HTR-8/SVneo (cell line): ENCODE results near the gene AADACL4.
"Not testable (repeated sequence)": the region's sequence is repeated elsewhere in the genome, so short reads cannot be mapped to it uniquely, and the experiment has no call there.

Source experiments
- DNase-seq: peaks from one replicate; pipeline ENCODE4 v3.0.0; 2011; ENCODE audit warnings: low spot score, mixed read lengths; ENCODE audit not compliant: insufficient read length
- FAIRE-seq: peaks from 2 replicates; lab custom pipeline; 2011; peaks lifted over from hg19 to GRCh38; lab: Jason Lieb, UNC

AADACL4 gene

DNA sequence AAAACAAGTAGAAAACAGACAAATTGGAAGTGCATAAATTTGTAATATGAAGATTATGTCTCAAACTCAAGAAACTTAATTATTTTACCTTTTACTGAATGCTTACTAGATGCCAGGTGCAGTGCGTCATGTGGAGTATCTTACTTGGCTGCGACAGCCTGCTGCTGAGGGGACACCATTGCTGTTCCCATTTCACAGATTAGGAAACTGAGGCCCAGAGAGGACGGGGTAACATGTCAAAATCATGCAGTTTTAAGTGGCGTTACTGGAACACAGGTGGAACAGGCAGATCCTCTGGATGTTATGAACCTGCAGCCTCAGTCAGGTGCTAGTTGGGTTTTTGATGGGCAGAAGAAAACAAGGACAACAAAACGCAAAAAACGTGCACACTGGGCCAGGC lies 18.6 kb upstream of the AADACL4 start:
- DNase-seq: no peak
- no peak for FAIRE-seq

DNA sequence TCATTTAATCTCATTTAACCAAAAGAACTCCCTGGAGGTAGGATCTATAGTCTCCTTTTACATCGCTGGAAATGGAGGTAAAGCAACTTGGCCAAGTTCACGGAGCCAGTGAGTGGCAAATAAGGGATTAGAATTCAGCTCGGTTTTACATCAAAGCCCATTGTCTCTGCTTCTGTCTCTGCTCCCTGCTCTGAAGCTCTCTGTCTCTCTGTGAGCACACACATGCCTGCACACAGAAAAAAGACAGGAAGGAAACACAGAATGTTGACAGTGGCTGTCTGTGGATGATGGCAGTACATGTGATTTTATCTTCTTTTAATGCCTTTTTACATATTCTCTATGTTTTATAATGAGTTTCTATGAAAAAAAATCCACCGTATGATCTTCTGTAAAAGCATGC lies 17.0 kb upstream of the AADACL4 start:
- DNase-seq (no peak), FAIRE-seq (no peak)

DNA sequence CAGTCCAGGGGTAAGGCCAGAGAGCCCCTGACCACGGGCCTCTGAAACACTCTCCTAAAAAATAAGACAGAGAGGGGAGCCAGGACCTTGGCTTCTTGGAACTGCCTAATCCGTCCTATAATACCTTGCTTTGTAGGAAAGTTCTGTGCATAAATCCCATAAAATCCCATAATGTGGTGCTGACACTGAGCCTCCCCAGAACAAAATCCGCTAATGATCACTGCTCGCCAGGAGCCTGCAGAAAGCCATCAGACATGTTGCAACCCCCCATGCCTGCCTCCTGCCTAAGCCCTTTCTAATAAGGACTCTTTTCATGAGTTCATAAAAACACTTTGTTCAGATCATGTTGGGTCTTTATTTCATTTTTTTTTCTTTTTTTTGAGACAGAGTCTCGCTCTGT lies 16.6 kb upstream of the AADACL4 start:
- no peak for FAIRE-seq
- no peak for DNase-seq

DNA sequence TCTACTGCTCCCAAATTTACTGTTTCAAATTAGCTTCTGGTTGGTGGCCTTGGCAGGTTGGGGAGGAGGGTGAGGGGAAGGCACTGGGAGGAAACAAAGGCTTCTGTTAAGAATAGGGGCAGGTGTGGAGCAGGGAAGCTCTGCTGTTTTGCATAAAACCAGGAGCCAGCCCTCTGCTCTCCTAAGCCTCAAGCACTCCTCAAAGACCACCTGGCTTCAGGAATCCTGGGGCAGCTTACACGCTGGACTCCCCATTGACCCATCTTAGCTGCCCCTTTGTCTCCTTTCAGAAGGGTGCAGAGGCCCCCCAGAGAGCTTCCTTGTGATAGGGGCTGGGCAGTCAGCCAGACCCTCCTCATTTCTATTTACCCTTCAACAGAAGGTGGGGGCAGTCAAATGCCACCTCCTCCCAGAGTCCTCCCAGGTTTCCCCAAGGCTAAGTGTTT lies 14.4 kb upstream of the AADACL4 start:
- DNase-seq: no peak
- no peak for FAIRE-seq

DNA sequence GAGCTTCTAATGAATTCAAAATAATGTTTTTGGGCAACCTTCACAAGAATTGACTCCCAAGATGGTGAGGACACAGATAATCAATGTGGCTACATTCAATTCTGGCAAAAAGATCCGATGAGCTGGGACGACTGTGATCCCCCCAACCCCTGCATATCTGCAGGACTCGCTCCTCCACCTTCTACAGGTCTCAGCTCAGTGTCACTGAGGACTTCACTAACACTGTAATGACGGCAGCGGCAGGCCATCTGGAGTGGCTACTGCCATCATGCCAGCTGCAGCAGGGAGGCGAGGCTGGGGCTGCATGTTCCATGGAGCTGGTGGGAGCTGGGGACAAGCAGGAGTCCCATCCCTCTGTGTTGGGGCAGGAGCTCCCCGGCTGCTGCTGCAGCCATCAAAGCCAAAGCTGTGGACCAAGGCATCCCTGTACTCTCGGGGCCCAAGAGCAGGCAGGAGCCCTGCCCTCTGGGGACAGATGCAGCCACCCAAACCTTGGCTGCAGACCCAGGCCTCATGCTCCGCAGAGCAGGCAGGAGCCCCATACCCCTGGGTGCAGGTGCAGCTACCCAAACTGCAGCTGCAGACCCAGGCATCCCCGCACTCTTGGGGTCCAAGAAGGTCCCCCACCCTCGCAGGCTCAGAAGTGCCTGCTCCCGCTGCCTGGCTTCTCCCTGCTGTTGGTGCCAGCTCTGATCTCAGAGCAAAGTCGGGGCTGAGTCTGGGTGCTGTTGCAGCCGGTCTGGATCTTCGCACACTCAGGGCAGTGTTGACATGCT lies 13.7 kb upstream of the AADACL4 start:
- FAIRE-seq: no peak
- DNase-seq: no peak

DNA sequence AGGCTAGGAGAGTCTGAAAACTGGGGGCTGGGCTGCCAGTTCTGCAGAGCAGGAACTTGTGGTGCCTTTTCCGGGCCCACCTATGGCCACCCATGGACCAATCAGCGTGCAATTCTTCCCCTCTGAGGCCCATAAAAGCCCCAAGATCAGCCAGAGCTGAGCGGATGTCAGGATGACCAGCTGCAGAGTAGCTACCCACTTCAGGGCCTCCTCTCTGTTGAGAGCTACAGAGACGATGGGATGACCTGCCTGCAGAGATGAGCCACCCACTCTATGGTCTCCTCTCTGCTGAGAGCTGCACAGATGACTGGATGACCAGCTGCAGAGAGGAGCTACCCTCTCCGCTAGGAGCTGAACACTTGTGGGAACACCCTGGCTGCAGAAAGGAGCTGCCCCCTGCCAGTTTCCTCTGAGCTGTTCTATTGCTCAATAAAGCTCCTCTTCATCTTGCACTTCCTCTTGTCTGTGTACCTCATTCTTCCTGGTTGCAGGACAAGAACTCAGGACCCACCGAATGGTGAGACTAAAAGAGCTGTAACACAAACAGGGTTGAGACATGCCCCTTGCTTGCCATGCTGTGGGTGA lies 12.8 kb upstream of the AADACL4 start:
- no peak for DNase-seq
- FAIRE-seq: no peak

DNA sequence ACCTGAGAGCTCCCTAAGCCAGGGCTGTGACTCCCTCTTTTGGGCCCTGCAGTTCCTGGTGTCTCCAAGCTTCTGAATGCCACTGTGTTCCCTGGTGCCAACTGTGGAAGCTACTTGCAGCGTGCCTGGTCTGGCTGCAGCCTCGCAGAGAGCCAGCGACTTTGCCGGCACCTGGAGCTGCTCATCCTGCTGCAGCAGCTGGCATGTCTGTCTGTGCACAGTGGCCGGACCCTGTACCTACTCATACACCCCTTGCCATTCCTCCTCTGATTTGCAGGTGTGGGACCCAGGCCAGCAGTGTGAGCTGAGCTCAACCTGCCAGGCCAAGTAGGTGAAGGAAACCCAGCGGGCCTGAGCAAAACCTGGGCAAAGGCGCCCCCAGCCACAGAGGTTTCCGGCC lies 12.3 kb upstream of the AADACL4 start:
- FAIRE-seq: no peak
- no peak for DNase-seq

DNA sequence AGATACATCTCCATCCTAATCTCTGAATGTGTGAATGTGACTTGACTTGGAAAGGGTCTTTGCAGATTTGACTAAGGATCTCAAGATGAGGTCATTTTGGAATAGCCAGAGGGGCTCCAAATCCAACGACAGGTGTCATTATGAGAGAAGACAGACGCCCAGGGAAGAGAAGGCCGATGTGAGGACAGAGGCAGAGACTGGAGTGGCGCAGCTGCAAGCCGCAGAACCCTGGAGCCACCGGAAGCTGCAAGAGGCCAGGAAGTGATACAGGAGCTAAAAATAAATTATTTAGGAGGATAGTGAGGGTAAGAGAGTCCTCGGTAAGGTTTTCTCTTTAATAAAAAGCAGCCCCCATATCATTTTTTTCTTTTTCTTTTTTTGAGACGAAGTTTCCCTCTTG lies 9.7 kb upstream of the AADACL4 start:
- no peak for FAIRE-seq
- no peak for DNase-seq

DNA sequence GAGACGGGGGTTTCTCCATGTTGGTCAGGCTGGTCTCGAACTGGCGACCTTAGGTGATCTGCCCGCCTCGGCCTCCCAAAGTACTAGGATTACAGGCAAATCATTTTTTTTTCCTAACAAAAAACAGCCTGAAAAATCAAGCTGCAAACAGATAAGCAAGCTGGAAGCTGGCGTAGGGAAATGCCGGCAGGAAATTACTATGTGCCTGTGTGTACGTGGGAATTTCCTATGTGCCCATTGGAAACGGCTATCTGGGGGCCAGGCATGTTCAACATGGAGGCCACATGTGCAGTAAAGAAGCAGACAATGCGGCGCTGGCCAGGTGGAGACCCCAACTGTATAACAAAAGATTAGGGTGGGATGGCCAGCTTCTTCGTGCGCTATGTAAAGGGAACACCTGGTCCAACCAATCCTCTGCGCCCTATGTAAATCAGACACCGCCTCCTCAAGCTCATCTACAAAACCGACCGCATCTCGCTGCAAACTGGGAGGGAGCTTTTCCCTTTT lies 9.1 kb upstream of the AADACL4 start:
- DNase-seq (no peak), FAIRE-seq (no peak)

DNA sequence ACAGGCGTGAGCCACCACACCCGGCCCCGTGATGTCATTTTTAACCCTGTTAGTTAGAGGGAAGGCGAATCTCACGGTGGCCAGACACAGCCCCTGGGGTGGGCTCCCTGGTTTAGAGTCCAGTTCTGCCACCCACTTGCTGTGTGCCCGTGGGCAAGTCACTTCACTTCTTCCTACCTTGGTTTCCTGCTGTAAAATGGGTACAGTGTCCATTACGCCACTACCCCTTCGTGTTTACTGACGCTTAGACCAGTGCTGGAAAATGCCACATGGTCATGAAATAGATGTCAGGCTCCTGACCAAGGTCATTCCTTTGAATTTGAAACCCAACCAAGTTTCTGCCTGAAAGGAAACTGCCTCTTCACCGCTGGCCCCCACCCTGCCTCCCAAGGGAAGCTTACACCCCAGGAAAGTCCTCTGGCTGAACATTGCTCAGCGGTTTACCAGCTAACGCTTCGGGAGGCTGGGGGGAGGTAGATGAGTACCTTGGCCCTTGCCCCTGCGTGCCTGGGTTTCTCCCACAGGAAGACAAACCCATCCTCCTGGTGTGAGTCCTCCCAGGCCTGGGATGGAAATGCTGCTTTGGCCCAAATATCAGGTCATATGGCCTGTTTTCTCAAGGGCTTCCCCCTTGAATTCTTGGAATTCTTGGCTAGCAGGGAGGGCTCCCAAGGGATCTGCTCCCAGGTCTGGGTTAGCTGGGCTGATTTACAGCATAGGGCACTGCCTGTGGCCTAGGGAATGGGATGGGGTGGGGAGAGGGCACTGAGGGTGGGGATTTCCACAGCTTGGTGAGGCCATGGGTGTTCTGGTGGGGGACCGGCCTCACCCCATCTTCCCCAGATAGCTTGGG lies 7.6 kb upstream of the AADACL4 start:
- peak; percentile 76 for DNase-seq
- peak; percentile 79 for FAIRE-seq

DNA sequence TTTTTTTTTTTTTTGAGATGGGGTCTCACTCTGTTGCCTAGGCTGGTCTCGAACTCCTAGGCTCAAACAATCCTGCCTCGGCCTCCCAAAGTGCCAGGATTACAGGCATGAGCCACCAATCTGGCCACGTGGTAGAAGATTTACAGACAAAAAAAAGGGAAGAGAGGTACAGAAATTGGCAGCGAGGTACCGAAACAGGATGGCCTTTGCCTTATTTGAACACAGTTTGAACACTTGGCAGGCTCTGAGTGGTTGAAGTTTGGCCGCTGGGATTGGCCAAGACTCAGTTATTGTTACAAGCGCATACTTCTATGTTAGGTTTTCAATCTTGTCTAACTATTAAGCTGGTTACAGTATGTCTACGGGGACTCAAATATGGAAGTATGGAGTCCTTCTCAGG lies 6.2 kb upstream of the AADACL4 start:
- no peak for FAIRE-seq
- DNase-seq: no peak

DNA sequence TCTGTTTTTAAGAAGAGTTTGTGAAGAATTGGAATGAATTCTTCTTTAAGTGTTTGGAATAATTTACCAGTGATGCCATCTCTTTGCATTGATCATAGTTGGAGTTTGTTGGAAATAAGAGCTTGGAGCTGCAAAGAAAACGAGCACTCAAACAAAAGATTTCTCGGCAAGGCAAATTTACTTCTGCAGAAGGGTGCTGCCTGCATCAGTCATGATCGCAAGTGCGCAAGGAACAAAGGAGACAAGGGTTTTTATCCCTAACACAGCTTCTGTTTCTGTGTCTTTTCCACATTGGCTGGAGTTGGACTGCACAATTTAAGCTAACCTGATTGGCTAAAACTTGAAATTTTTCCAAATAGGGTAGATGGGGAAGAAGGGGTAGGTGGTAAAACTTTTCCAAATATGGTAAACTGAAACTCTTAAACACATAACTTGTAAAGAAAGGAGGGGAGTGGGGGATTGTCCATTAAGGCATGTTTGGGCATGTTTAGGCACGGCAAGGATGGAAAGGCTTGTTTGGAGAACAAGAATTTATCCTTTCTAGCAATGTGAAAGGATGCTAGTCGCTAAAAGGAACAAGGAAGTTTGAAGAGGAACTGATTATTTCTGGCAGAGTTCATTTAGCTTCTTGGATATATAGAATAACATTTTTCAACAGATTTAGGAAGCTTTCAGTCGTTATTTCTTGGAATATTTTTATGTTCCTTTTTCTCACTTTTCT lies 3.5 kb upstream of the AADACL4 start:
- DNase-seq (no peak), FAIRE-seq (no peak)

DNA sequence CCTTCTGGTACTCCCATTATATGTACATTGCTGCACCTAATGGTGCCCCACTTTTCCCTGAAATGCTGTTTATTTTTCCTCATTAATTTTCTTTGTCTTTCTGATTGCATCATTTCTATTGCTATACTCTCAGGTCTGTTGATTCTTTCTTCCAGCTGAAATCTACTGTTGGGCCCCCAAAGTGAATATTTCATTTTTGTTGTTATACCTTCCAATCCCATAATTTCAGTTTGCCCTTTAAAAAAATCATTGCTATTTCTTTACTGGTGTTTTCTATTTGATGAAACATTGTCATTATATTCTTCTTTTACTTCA lies 3.0 kb upstream of the AADACL4 start:
- FAIRE-seq: no peak

DNA sequence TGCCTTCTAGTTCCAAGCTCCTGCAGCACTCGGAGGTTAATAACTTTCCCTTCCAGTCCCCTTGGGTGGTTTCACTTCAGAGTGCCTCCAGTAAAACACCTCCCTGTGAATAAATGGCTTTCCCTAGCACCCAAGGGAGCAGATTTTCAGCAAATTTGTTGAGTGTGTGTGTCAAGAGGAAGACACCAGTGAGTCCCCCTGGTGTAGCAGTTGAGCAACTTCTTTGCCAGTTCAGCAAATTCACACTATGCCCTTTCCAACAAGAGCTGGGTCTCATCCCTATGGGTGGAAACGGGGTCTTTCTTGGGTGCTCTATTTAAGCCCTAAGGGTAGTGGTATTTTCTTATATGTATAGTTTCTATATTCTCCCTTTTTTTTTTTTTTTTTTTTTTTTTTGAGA lies 806 bp upstream of the AADACL4 start:
- DNase-seq (no peak), FAIRE-seq (no peak)

More for the DNA sequence above, 3.0 kb upstream of the AADACL4 start:
- no peak for DNase-seq

DNA sequence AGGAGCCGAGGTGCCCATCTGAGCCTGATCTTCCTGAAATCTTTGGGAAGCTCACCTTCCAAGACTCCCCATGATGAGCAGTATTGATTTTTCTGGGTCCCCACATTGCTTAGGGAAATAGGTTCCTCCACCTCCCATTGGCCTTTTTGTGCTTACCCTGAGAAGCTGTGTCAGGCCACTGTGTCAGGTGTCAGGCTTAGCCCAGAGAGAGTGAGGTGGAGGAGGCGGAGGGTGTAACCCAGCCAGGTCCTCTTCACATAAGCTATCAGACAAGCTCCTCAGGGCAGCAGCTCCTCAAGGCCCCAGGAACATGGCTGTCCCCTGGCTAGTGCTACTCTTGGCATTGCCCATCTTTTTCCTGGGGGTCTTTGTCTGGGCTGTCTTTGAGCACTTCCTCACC lies 352 bp downstream of the AADACL4 start:
- FAIRE-seq (no peak), DNase-seq (no peak)

DNA sequence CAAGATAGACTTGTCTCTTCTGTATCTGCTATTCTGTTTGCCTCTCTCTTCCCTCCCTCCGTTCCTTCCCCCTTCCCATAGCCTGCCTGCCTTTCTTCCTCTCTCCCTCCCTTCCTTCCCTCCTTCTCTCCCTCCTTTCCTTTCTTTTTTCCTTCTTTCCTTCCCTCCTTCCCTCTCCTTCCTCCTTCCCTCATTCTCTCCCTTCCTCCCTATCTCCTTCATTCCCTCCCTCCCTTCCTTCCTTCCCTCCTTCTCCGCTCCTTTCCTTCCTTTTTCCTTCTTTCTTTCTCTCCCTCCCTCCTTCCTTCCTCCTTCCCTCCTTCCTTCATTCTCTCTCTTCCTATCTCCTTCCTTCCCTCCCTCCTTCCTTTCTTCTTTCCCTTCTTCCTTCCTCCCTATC lies 944 bp downstream of the AADACL4 start:
- no peak for FAIRE-seq
- no peak for DNase-seq

DNA sequence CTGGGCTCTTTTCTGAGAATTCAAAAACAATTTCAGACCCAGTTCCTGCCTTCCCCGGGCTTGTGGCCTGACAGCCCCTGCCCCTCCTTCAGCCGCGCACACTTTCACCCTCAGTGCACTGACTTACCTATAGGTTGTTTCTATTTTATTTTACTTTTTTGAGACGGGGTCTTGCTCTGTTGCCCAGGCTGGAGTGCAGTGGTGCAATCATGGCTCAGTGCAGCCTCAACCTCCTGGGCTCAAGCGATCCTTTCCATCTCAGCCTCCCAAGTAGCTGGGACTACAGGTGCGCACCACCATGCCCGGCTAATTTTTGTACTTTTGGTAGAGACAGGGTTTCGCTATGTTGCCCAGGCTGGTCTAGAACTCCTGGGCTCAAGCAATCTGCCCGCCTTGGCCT lies 1.5 kb downstream of the AADACL4 start:
- not testable (repeated sequence) for FAIRE-seq, DNase-seq

DNA sequence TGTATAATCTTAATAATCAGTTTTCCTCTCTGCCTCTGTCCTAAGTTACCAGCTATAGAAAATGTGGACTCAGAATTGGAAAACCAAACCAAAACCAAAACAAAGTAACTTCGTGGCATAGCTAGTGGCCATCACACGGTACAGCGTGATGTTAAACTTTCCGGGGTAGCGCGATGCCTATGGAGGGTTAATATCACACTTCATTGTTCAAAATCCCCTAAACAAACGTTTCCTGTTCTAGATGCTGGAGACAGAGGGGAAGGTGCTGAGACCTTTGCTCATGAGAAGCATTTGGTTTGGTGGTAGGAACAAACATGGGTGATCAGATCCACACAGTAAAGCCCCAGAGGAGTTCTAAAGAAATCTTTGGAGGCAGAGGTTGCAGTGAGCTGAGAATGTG lies 4.9 kb downstream of the AADACL4 start:
- DNase-seq (no peak), FAIRE-seq (no peak)

DNA sequence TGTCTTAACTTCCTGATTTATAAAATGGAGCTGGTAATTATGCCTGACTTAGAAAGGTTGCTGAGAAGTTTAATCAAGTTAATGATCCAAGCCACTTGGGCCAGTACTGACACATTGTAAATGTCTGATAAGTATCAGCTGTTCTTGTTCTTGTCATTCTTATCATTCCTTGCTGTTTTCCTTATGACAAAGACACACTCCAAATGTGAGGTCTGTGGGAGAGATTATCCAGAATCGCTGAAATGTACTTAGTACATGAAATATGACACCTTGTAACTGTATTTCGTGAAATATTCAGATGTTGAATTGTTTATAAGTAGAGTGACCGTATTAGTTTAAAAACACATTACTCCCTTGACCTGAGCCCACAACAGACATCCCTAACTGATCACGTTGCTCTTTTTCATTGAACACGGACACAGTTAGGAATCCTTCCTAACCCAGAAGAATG lies 6.1 kb downstream of the AADACL4 start:
- FAIRE-seq (peak; percentile 52), DNase-seq (peak; percentile 46)

DNA sequence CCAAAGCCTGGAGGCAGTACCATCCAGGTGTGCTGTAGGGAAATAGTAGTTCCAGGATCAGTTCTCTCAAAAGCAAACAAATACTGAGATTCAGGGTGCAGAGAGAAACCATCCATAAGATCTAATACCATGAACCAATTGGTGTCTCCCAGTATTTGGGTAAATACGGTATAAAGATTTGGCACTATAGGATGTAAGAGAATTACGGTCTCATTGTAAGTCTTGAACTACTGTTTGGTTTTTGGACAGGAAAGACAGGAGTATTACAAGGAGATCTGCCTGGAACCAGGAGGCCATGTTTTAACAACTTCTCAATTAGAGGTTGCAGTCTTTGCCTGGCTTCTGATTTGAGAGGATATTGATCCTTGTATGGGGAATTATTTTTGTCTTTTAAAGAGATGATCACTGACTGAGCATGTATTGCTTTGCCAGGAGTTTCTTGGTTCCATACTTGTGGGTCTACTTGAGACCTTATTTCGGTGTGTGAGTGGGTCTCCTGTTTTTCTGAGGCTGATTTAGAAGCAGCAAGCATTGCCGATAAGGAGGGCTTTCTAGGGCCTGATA lies 10.2 kb downstream of the AADACL4 start:
- FAIRE-seq (no peak), DNase-seq (no peak)
